OCI-LY3 (cell line): ENCODE data around the gene OR7C1.
"Not testable (repeated sequence)": the region's sequence is repeated elsewhere in the genome, so short reads cannot be mapped to it uniquely, and the experiment has no call there.

Experiments
- CTCF ChIP-seq: fragments of 200-600, 300-600 bp; sonication (generic); IDR thresholded peaks from 2 replicates; pipeline ENCODE4 v1.5.1; 2014; ENCODE audit warnings: antibody characterized with exemption, low read length, low read depth
- EZH2phosphoT487 ChIP-seq: fragments of 200-600 bp; shearing (Covaris generic); IDR thresholded peaks from 2 replicates; pipeline ENCODE4 v1.6.1; 2018; ENCODE audit warnings: antibody characterized with exemption, mixed run types, low read depth

- not testable (repeated sequence) for TF ChIP-seq CTCF, EZH2phosphoT487
Measured at GRCh38 chr19:14773722-14774121, 61.3 kb downstream of the OR7C1 start.
